ENCODE measurements around the gene KIF26A.

KIF26A gene

DNA sequence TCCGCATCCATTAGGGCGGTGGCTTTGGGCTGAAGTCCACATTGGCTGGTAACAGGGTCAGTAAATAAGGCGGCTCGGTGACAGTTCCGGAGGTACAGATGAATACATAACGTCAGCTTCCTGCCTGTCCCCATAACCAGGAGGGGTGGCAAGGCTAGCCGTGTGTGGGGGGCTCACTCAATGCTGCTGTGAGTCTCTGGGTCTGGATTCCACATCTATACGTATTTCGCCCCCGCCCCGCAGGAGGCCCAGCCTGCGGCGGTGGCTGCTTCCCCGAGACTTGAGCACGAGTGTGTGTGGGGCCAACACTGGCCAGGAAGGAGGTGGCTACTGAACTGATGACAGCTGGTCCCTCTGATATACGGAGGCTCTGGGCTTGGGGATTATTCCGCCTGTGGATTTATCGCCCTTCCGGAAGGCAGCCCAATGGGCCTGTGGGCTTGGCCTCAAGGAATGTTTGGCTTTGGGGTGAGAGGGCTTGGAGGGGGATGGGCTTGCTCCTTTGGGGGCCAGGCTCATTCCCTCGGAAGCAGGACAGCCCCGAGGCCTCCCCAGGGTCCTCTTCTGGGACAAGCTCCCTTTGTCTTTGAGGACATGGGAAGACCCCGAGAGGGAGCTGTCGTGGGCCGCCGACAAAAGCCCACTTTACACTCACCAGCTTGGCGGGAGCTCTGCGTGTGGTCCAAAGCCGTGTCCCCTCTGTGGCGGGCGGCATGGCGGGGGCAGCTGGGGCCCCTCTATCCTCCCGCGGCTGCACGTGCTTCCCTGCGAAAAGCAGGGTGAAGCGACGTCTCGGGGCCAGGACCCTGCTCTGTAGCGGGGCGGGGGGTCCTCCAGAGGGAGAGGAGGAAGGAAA is 82.1 kb downstream of the KIF26A start:
- no peak for DNase-seq
- Histone ChIP-seq H3K4me2 (ENCODE audit: low read depth, low read length) (no peak overlapping the region), H3K4me1 (ENCODE audit: low read length) (no peaks in the 10 kb centered on the region), H3K36me3 (replicated peaks; ENCODE audit: insufficient read depth, low read length) (no peaks in the 10 kb centered on the region), H4K20me1 (ENCODE audit: insufficient read depth, low read length) (no peaks in the 10 kb centered on the region), H3F3A (ENCODE audit: insufficient read depth, low read length) (no peaks in the 10 kb centered on the region), H3K9me2 (replicated peaks; ENCODE audit: insufficient read depth, low read length) (no peaks in the 10 kb centered on the region), H3K27me3 (replicated peaks; ENCODE audit: insufficient read depth, low read length) (peaks cover 18% of the 10 kb centered on the region), H3K9ac (ENCODE audit: low read length) (no peak overlapping the region), H2AFZ (ENCODE audit: low read length) (no peak overlapping the region), H3K4me3 (ENCODE audit: low read length) (no peak overlapping the region), H3K9me3 (replicated peaks; ENCODE audit: insufficient read depth, low read length) (no peaks in the 10 kb centered on the region), H3K79me2 (ENCODE audit: low read length) (no peaks in the 10 kb centered on the region), H3K27ac (ENCODE audit: low read length) (no peak overlapping the region)
- TF ChIP-seq EZH2 (optimal IDR thresholded peaks at IDR 0.05; ENCODE audit: low read depth, low read length) (no peak), EZH2phosphoT487 (IDR thresholded peaks at IDR 0.05; ENCODE audit: low read length) (no peak)
- TF ChIP-seq, protein P1, sequence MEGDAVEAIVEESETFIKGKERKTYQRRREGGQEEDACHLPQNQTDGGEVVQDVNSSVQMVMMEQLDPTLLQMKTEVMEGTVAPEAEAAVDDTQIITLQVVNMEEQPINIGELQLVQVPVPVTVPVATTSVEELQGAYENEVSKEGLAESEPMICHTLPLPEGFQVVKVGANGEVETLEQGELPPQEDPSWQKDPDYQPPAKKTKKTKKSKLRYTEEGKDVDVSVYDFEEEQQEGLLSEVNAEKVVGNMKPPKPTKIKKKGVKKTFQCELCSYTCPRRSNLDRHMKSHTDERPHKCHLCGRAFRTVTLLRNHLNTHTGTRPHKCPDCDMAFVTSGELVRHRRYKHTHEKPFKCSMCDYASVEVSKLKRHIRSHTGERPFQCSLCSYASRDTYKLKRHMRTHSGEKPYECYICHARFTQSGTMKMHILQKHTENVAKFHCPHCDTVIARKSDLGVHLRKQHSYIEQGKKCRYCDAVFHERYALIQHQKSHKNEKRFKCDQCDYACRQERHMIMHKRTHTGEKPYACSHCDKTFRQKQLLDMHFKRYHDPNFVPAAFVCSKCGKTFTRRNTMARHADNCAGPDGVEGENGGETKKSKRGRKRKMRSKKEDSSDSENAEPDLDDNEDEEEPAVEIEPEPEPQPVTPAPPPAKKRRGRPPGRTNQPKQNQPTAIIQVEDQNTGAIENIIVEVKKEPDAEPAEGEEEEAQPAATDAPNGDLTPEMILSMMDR (IDR thresholded peaks at IDR 0.05; ENCODE audit: low read length), result no peak

GRCh38 chr14:104221071-104221625 is 82.8 kb downstream of the KIF26A start:
- TF ChIP-seq, protein P1 (IDR thresholded peaks at IDR 0.05; ENCODE audit: low read length), result no peak
- TF ChIP-seq EZH2phosphoT487 (IDR thresholded peaks at IDR 0.05; ENCODE audit: low read length) (no peak), EZH2 (optimal IDR thresholded peaks at IDR 0.05; ENCODE audit: low read depth, low read length) (no peak)
- H3K9ac ChIP-seq (ENCODE audit: low read length), result no peak overlapping the region
- H3K4me3 ChIP-seq (ENCODE audit: low read length), result no peak overlapping the region
- no peak overlapping the region for H2AFZ ChIP-seq (ENCODE audit: low read length)
- H4K20me1 ChIP-seq (ENCODE audit: insufficient read depth, low read length), result no peaks in the 10 kb centered on the region
- H3K36me3 ChIP-seq (replicated peaks; ENCODE audit: insufficient read depth, low read length), result no peaks in the 10 kb centered on the region
- no peak overlapping the region for H3K4me2 ChIP-seq (ENCODE audit: low read depth, low read length)
- H3K4me1 ChIP-seq (ENCODE audit: low read length), result no peaks in the 10 kb centered on the region
- H3K27ac ChIP-seq (ENCODE audit: low read length), result no peak overlapping the region
- peaks cover 18% of the 10 kb centered on the region for H3K27me3 ChIP-seq (replicated peaks; ENCODE audit: insufficient read depth, low read length)
- DNase-seq, result no peak
- no peaks in the 10 kb centered on the region for H3K9me3 ChIP-seq (replicated peaks; ENCODE audit: insufficient read depth, low read length)
- no peaks in the 10 kb centered on the region for H3K9me2 ChIP-seq (replicated peaks; ENCODE audit: insufficient read depth, low read length)
- H3K79me2 ChIP-seq (ENCODE audit: low read length), result no peaks in the 10 kb centered on the region
- H3F3A ChIP-seq (ENCODE audit: insufficient read depth, low read length), result no peaks in the 10 kb centered on the region

- no peaks in the 10 kb centered on the region for H4K20me1 ChIP-seq (ENCODE audit: insufficient read depth, low read length)
- no peak overlapping the region for H2AFZ ChIP-seq (ENCODE audit: low read length)
- H3K27me3 ChIP-seq (replicated peaks; ENCODE audit: insufficient read depth, low read length), result peaks cover 18% of the 10 kb centered on the region
- no peaks in the 10 kb centered on the region for H3F3A ChIP-seq (ENCODE audit: insufficient read depth, low read length)
- no peak overlapping the region for H3K4me2 ChIP-seq (ENCODE audit: low read depth, low read length)
- H3K9me3 ChIP-seq (replicated peaks; ENCODE audit: insufficient read depth, low read length), result no peaks in the 10 kb centered on the region
- H3K4me1 ChIP-seq (ENCODE audit: low read length), result no peaks in the 10 kb centered on the region
- no peak overlapping the region for H3K9ac ChIP-seq (ENCODE audit: low read length)
- no peak for DNase-seq
- H3K27ac ChIP-seq (ENCODE audit: low read length), result no peak overlapping the region
- no peaks in the 10 kb centered on the region for H3K79me2 ChIP-seq (ENCODE audit: low read length)
- no peaks in the 10 kb centered on the region for H3K36me3 ChIP-seq (replicated peaks; ENCODE audit: insufficient read depth, low read length)
- no peaks in the 10 kb centered on the region for H3K9me2 ChIP-seq (replicated peaks; ENCODE audit: insufficient read depth, low read length)
- no peak overlapping the region for H3K4me3 ChIP-seq (ENCODE audit: low read length)
- TF ChIP-seq, protein P1 (IDR thresholded peaks at IDR 0.05; ENCODE audit: low read length), result no peak
- no peak for TF ChIP-seq EZH2 (optimal IDR thresholded peaks at IDR 0.05; ENCODE audit: low read depth, low read length)
- TF ChIP-seq EZH2phosphoT487 (IDR thresholded peaks at IDR 0.05; ENCODE audit: low read length), result no peak
Observed at GRCh38 chr14:104221636-104222369, 83.4 kb downstream of the KIF26A start.
